ENCODE data around the gene LDB3.

Gene LDB3

GRCh38 chr10:86700851-86701617 is 32.7 kb downstream of the LDB3 start:
- no peak overlapping the region for H3K4me3 ChIP-seq (ENCODE audit: low read length)
- H3K36me3 ChIP-seq (ENCODE audit: control insufficient read depth, low read length): no peaks in the 10 kb centered on the region
- H3K4me2 ChIP-seq (ENCODE audit: low read length): no peak overlapping the region
- H3K27me3 ChIP-seq (ENCODE audit: control insufficient read depth, low read length): peaks cover 4% of the 10 kb centered on the region; the same call in 1 of the 2 replicates
- H3K4me1 ChIP-seq (ENCODE audit: control insufficient read depth, low read length): no peaks in the 10 kb centered on the region
- no peaks in the 10 kb centered on the region for H4K20me1 ChIP-seq (ENCODE audit: control insufficient read depth, insufficient read depth, low read depth, low read length)
- TF ChIP-seq EZH2phosphoT487 (IDR thresholded peaks at IDR 0.05; ENCODE audit: borderline replicate concordance, low read length): no peak
- TF ChIP-seq, protein P1, sequence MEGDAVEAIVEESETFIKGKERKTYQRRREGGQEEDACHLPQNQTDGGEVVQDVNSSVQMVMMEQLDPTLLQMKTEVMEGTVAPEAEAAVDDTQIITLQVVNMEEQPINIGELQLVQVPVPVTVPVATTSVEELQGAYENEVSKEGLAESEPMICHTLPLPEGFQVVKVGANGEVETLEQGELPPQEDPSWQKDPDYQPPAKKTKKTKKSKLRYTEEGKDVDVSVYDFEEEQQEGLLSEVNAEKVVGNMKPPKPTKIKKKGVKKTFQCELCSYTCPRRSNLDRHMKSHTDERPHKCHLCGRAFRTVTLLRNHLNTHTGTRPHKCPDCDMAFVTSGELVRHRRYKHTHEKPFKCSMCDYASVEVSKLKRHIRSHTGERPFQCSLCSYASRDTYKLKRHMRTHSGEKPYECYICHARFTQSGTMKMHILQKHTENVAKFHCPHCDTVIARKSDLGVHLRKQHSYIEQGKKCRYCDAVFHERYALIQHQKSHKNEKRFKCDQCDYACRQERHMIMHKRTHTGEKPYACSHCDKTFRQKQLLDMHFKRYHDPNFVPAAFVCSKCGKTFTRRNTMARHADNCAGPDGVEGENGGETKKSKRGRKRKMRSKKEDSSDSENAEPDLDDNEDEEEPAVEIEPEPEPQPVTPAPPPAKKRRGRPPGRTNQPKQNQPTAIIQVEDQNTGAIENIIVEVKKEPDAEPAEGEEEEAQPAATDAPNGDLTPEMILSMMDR (IDR thresholded peaks at IDR 0.05; ENCODE audit: low read depth, low read length, poor library complexity, severe bottlenecking): no peak
- H3K27ac ChIP-seq (ENCODE audit: low read depth, low read length): no peak overlapping the region
- no peaks in the 10 kb centered on the region for H3F3A ChIP-seq (ENCODE audit: control insufficient read depth, insufficient read depth)
- H3K9me2 ChIP-seq (replicated peaks; ENCODE audit: control insufficient read depth, low read length): no peaks in the 10 kb centered on the region
- no peaks in the 10 kb centered on the region for H3K79me2 ChIP-seq (ENCODE audit: control insufficient read depth, low read length)
- no peaks in the 10 kb centered on the region for H3K9me3 ChIP-seq (ENCODE audit: control insufficient read depth, insufficient read depth, low read length)

DNA sequence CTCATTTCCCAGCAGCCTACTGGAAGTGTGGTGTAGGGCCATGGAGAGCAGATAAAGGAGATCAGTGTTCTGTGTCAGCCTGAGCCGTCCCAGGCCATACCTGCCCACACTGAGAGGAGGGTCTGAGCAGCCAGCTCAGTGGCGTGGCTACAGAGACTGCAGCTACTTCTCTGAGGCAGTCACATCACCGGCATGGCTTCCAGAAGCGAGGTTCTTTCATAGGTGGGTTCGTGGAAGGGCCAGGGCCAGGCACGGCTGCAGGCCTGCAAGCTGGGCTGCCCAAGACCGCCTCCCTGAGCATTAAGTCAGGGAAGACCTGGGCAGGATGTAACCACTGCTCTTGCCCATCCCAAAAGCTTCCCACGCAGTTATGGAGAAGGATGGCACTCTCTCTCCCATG is 34.9 kb downstream of the LDB3 start:
- Histone ChIP-seq H3K27me3 (ENCODE audit: control insufficient read depth, low read length) (no peaks in the 10 kb centered on the region), H3K4me2 (ENCODE audit: low read length) (no peak overlapping the region), H3K79me2 (ENCODE audit: control insufficient read depth, low read length) (no peaks in the 10 kb centered on the region), H3K27ac (ENCODE audit: low read depth, low read length) (no peak overlapping the region), H4K20me1 (ENCODE audit: control insufficient read depth, insufficient read depth, low read depth, low read length) (no peaks in the 10 kb centered on the region), H3F3A (ENCODE audit: control insufficient read depth, insufficient read depth) (no peaks in the 10 kb centered on the region), H3K36me3 (ENCODE audit: control insufficient read depth, low read length) (no peaks in the 10 kb centered on the region), H3K4me3 (ENCODE audit: low read length) (no peak overlapping the region), H3K9me2 (replicated peaks; ENCODE audit: control insufficient read depth, low read length) (no peaks in the 10 kb centered on the region), H3K9me3 (ENCODE audit: control insufficient read depth, insufficient read depth, low read length) (no peaks in the 10 kb centered on the region), H3K4me1 (ENCODE audit: control insufficient read depth, low read length) (no peaks in the 10 kb centered on the region)
- TF ChIP-seq EZH2phosphoT487 (IDR thresholded peaks at IDR 0.05; ENCODE audit: borderline replicate concordance, low read length): no peak
- TF ChIP-seq, protein P1 (IDR thresholded peaks at IDR 0.05; ENCODE audit: low read depth, low read length, poor library complexity, severe bottlenecking): no peak

- no peaks in the 10 kb centered on the region for H3K9me3 ChIP-seq (ENCODE audit: control insufficient read depth, insufficient read depth, low read length)
- TF ChIP-seq, protein P1 (IDR thresholded peaks at IDR 0.05; ENCODE audit: low read depth, low read length, poor library complexity, severe bottlenecking): no peak
- TF ChIP-seq EZH2phosphoT487 (IDR thresholded peaks at IDR 0.05; ENCODE audit: borderline replicate concordance, low read length): no peak
Observed at GRCh38 chr10:86705139-86705538, 36.8 kb downstream of the LDB3 start.

More at GRCh38 chr10:86705139-86705538, 36.8 kb downstream of the LDB3 start:
- Histone ChIP-seq H3F3A (ENCODE audit: control insufficient read depth, insufficient read depth) (no peaks in the 10 kb centered on the region), H3K36me3 (ENCODE audit: control insufficient read depth, low read length) (no peaks in the 10 kb centered on the region), H3K4me2 (ENCODE audit: low read length) (no peak overlapping the region), H3K79me2 (ENCODE audit: control insufficient read depth, low read length) (no peaks in the 10 kb centered on the region), H3K9me2 (replicated peaks; ENCODE audit: control insufficient read depth, low read length) (no peaks in the 10 kb centered on the region), H3K27me3 (ENCODE audit: control insufficient read depth, low read length) (no peaks in the 10 kb centered on the region), H3K4me3 (ENCODE audit: low read length) (no peak overlapping the region), H3K27ac (ENCODE audit: low read depth, low read length) (no peak overlapping the region), H3K4me1 (ENCODE audit: control insufficient read depth, low read length) (no peaks in the 10 kb centered on the region), H4K20me1 (ENCODE audit: control insufficient read depth, insufficient read depth, low read depth, low read length) (no peaks in the 10 kb centered on the region)

Data from DOHH2 (cell line).